H9 (cell line): ENCODE data around the gene SLCO4A1. TPM values are rescaled to one million over a fixed set of nuclear protein-coding genes. Genes with fewer than 3 reads are reported as not detected.

Experiments
- DNase-seq: peaks from one replicate; pipeline ENCODE4 v3.0.0-alpha.2; 2017
- H2AFZ ChIP-seq: one replicate; pipeline ENCODE4 v1.6.1; 2013; ENCODE audit warnings: mild to moderate bottlenecking, low read length, control low read depth, moderate library complexity
- H2AK5ac ChIP-seq: 2 replicates; pipeline ENCODE4 v1.6.1; 2013; ENCODE audit warnings: low read length, control low read depth, mixed read lengths; ENCODE audit not compliant: insufficient read length
- H2BK120ac ChIP-seq: one replicate; pipeline ENCODE4 v1.6.1; 2013; ENCODE audit warnings: low read depth, mild to moderate bottlenecking, low read length, control low read depth, inconsistent platforms; ENCODE audit not compliant: poor library complexity, severe bottlenecking
- H2BK12ac ChIP-seq: 2 replicates; pipeline ENCODE4 v1.6.1; 2013; ENCODE audit warnings: low read length, control low read depth, mixed read lengths, low read depth; ENCODE audit not compliant: insufficient read length
- H2BK15ac ChIP-seq: 2 replicates; pipeline ENCODE4 v1.6.1; 2013; ENCODE audit warnings: low read depth, low read length, control low read depth
- H2BK20ac ChIP-seq: one replicate; pipeline ENCODE4 v1.6.1; 2013; ENCODE audit warnings: low read depth, mild to moderate bottlenecking, low read length, control low read depth, inconsistent platforms; ENCODE audit not compliant: poor library complexity, severe bottlenecking
- H2BK5ac ChIP-seq: 2 replicates; pipeline ENCODE4 v1.6.1; 2013; ENCODE audit warnings: low read length, control low read depth, mixed read lengths; ENCODE audit not compliant: insufficient read length
- H3K14ac ChIP-seq: 2 replicates; pipeline ENCODE4 v1.6.1; 2013; ENCODE audit warnings: low read length, control low read depth; ENCODE audit not compliant: insufficient read depth
- H3K18ac ChIP-seq: 2 replicates; pipeline ENCODE4 v1.6.1; 2013; ENCODE audit warnings: low read depth, mild to moderate bottlenecking, mixed read lengths, low read length, control low read depth; ENCODE audit not compliant: insufficient read length
- H3K23ac ChIP-seq: 2 replicates; pipeline ENCODE4 v1.6.1; 2013; ENCODE audit warnings: low read length, control low read depth, mixed read lengths, low read depth; ENCODE audit not compliant: insufficient read length
- H3K23me2 ChIP-seq: 2 replicates; pipeline ENCODE4 v1.6.1; 2013; ENCODE audit warnings: low read depth, mild to moderate bottlenecking, mixed read lengths, low read length, control low read depth; ENCODE audit not compliant: insufficient read length, poor library complexity, severe bottlenecking
- H3K27ac ChIP-seq: 2 replicates; pipeline ENCODE4 v1.5.1; 2013; ENCODE audit warnings: low read length, control low read depth, mixed read lengths, low read depth; ENCODE audit not compliant: insufficient read length
- H3K27me3 ChIP-seq: 2 replicates; pipeline ENCODE4 v1.6.1; 2013; ENCODE audit warnings: low read length, control low read depth, inconsistent platforms; ENCODE audit not compliant: insufficient read depth
- H3K4ac ChIP-seq: 2 replicates; pipeline ENCODE4 v1.6.1; 2013; ENCODE audit warnings: low read depth, mild to moderate bottlenecking, control low read depth, inconsistent platforms, low read length, moderate library complexity
- H3K4me1 ChIP-seq: 2 replicates; pipeline ENCODE4 v1.6.1; 2013; ENCODE audit warnings: low read length, control low read depth, inconsistent platforms; ENCODE audit not compliant: insufficient read depth
- H3K4me2 ChIP-seq: 2 replicates; pipeline ENCODE4 v1.6.1; 2013; ENCODE audit warnings: low read length, control low read depth, mixed read lengths; ENCODE audit not compliant: insufficient read length, insufficient read depth
- H3K56ac ChIP-seq: 2 replicates; pipeline ENCODE4 v1.6.1; 2013; ENCODE audit warnings: low read depth, mild to moderate bottlenecking, mixed read lengths, low read length, control low read depth; ENCODE audit not compliant: insufficient read length
- H3K79me1 ChIP-seq: 2 replicates; pipeline ENCODE4 v1.6.1; 2013; ENCODE audit warnings: low read depth, mild to moderate bottlenecking, moderate library complexity, low read length, control low read depth, inconsistent platforms; ENCODE audit not compliant: insufficient read depth, poor library complexity, severe bottlenecking
- H3K79me2 ChIP-seq: 2 replicates; pipeline ENCODE4 v1.6.1; 2013; ENCODE audit warnings: low read length, control low read depth, inconsistent platforms; ENCODE audit not compliant: insufficient read depth
- H3K9ac ChIP-seq: 2 replicates; pipeline ENCODE4 v1.6.1; 2013; ENCODE audit warnings: low read length, control low read depth, mixed read lengths; ENCODE audit not compliant: insufficient read length; ENCODE audit errors: extremely low read depth
- H3K9me3 ChIP-seq: one replicate; pipeline ENCODE4 v1.6.1; 2013; ENCODE audit warnings: low read depth, low read length, inconsistent platforms; ENCODE audit not compliant: control insufficient read depth
- H3T11ph ChIP-seq: one replicate; pipeline ENCODE4 v1.6.1; 2013; ENCODE audit warnings: mild to moderate bottlenecking, low read length, control low read depth, inconsistent platforms
- H4K20me1 ChIP-seq: one replicate; pipeline ENCODE4 v1.6.1; 2013; ENCODE audit not compliant: control insufficient read depth, insufficient read length, insufficient read depth
- H4K5ac ChIP-seq: 2 replicates; pipeline ENCODE4 v1.6.1; 2013; ENCODE audit warnings: low read depth, mild to moderate bottlenecking, mixed read lengths, low read length, control low read depth; ENCODE audit not compliant: insufficient read length
- H4K8ac ChIP-seq: replicated peaks from 2 replicates; pipeline ENCODE4 v1.6.1; 2013; ENCODE audit warnings: low read length, control low read depth, mixed read lengths, low read depth; ENCODE audit not compliant: insufficient read length
- H4K91ac ChIP-seq: 2 replicates; pipeline ENCODE4 v1.6.1; 2013; ENCODE audit warnings: low read depth, mild to moderate bottlenecking, moderate library complexity, mixed read lengths, low read length, control low read depth; ENCODE audit not compliant: insufficient read length
- H3K27ac Mint-ChIP-seq, 3 experiments: 2 replicates in 2 of 3; 3 replicates in 1 of 3; pipeline ENCODE4 v1.8.0; 2020 to 2021; ENCODE audit warnings: mixed read lengths in 3 of 3, mild to moderate bottlenecking in 1 of 3, moderate library complexity in 1 of 3
- H3K27me3 Mint-ChIP-seq: 2 replicates; pipeline ENCODE4 v1.8.0; 2021; ENCODE audit warnings: low read depth, mild to moderate bottlenecking, moderate library complexity, mixed read lengths
- H3K36me3 Mint-ChIP-seq, 3 experiments: 2 replicates in 2 of 3; 3 replicates in 1 of 3; pipeline ENCODE4 v1.8.0; 2020 to 2021; ENCODE audit warnings: low read depth in 3 of 3, mixed read lengths in 3 of 3; ENCODE audit not compliant: insufficient read depth in 1 of 3
- H3K4me1 Mint-ChIP-seq, 2 experiments: 2 replicates each; pipeline ENCODE4 v1.8.0; 2020; ENCODE audit warnings: mixed read lengths in 2 of 2
- H3K4me3 Mint-ChIP-seq, 2 experiments: 2 replicates in 1 of 2; 3 replicates in 1 of 2; pipeline ENCODE4 v1.8.0; 2020 to 2021; ENCODE audit warnings: mild to moderate bottlenecking in 2 of 2, mixed read lengths in 2 of 2, moderate library complexity in 1 of 2
- H3K9me3 Mint-ChIP-seq, 2 experiments: 2 replicates in 1 of 2; 3 replicates in 1 of 2; pipeline ENCODE4 v1.8.0; 2020; ENCODE audit warnings: mild to moderate bottlenecking in 2 of 2, mixed read lengths in 2 of 2, moderate library complexity in 1 of 2
- CTCF ChIP-seq: fragments of 200-600 bp; sonication (generic); conservative IDR thresholded peaks from 3 replicates; pipeline ENCODE4 v1.8.0; 2021; ENCODE audit warnings: antibody characterized with exemption, mild to moderate bottlenecking
- WGBS: extraction: QIAGEN DNeasy Blood & Tissue Kit; methylation state at CpG from one replicate; pipeline ENCODE4 v1.1.7; 2013; ENCODE audit warnings: missing lambda C conversion rate, low lambda C conversion rate, mixed read lengths; ENCODE audit not compliant: insufficient read length; ENCODE audit errors: extremely low coverage; 5-methylcytosine and 5-hydroxymethylcytosine counted together
- total RNA-seq: library from RNA; stranded (reverse); gene quantifications from 2 replicates; pipeline ENCODE4 v1.2.1, GENCODE V29; 2021

The SLCO4A1 gene
- total RNA-seq, 1 experiment from 2014 or later, result 9.4 TPM

- Histone ChIP-seq H3K4ac (no peak overlapping the region), H3K4me1 (no peaks in the 10 kb centered on the region), H2BK5ac (no peak overlapping the region), H3K56ac (no peak overlapping the region), H3T11ph (no peak overlapping the region), H2BK120ac (no peak overlapping the region), H4K20me1 (peaks cover 6% of the 10 kb centered on the region), H3K23me2 (peaks cover 15% of the 10 kb centered on the region), H2BK20ac (no peak overlapping the region), H4K8ac (no peak overlapping the region), H3K4me2 (no peak overlapping the region), H2BK15ac (no peak overlapping the region), H3K18ac (no peak overlapping the region), H4K91ac (no peak overlapping the region), H3K79me2 (no peaks in the 10 kb centered on the region), H2AK5ac (no peak overlapping the region), H3K23ac (no peak overlapping the region), H2AFZ (no peak overlapping the region), H3K27ac (no peak overlapping the region), H3K79me1 (no peaks in the 10 kb centered on the region), H3K9ac (no peak overlapping the region), H3K27me3 (peaks cover 12% of the 10 kb centered on the region; the same call in 1 of the 2 replicates), H2BK12ac (no peak overlapping the region), H4K5ac (no peak overlapping the region), H3K9me3 (no peaks in the 10 kb centered on the region), H3K14ac (no peak overlapping the region)
- H3K4me3 Mint-ChIP-seq, result no peak overlapping the region; a peak in 1 of 5 replicates
- H3K27ac Mint-ChIP-seq, result no peak overlapping the region
- H3K9me3 Mint-ChIP-seq, result peaks cover 0 to 2% of the 10 kb centered on the region in 2 experiments; a peak in 1 of 5 replicates
- no peak for TF ChIP-seq CTCF
- WGBS, result no CpG with 5 or more reads among the region's 12 CpGs
- H3K4me1 Mint-ChIP-seq, result peaks cover 5 to 12% of the 10 kb centered on the region in 2 experiments
- H3K27me3 Mint-ChIP-seq, result peaks cover 68% of the 10 kb centered on the region
- H3K36me3 Mint-ChIP-seq, result no peaks in the 10 kb centered on the region
- DNase-seq, result no peak
Observed at GRCh38 chr20:62706857-62707256, 64.6 kb downstream of the SLCO4A1 start.
